ENCODE data around the gene POLRMT.

The POLRMT gene

GRCh38 chr19:577439-578392 lies 55.6 kb downstream of the POLRMT start:
- DNase-seq (ENCODE audit: low read depth): no peak

- no peak for DNase-seq (ENCODE audit: low read depth)
Observed at GRCh38 chr19:576768-577438, 56.4 kb downstream of the POLRMT start.

- DNase-seq (ENCODE audit: low read depth): no peak
Observed at GRCh38 chr19:575527-576506, 57.5 kb downstream of the POLRMT start.

GRCh38 chr19:574658-575526 lies 58.4 kb downstream of the POLRMT start:
- DNase-seq (ENCODE audit: low read depth): no peak

GRCh38 chr19:573519-573825 lies 59.9 kb downstream of the POLRMT start:
- no peak for DNase-seq (ENCODE audit: low read depth)

- no peak for DNase-seq (ENCODE audit: low read depth)
Observed at GRCh38 chr19:572743-573518, 60.4 kb downstream of the POLRMT start.

GRCh38 chr19:572140-572742 lies 61.1 kb downstream of the POLRMT start, which contains the start of gene BSG:
TSS of gene BSG (plus strand) at chr19:572596. CDS start at chr19:572635, 39 bp downstream.
- DNase-seq (ENCODE audit: low read depth): peak; percentile 99

- DNase-seq (ENCODE audit: low read depth): no peak
Observed at GRCh38 chr19:571566-571974, 61.8 kb downstream of the POLRMT start.

- peak; percentile 29 for DNase-seq (ENCODE audit: low read depth)
Observed at GRCh38 chr19:570937-571565, 62.3 kb downstream of the POLRMT start.

- DNase-seq (ENCODE audit: low read depth): no peak
Observed at GRCh38 chr19:570251-570686, 63.1 kb downstream of the POLRMT start.

- no peak for DNase-seq (ENCODE audit: low read depth)
Observed at GRCh38 chr19:567296-567900, 65.9 kb downstream of the POLRMT start.

All from activated T-helper 1 cell treated with Interleukin-2 at 50 U/mL for 16 hours (primary cell).